KMS-11 (cell line): ENCODE measurements around the gene EPHB6.

Source experiments
- H2AFZ ChIP-seq: fragments of 200-600 bp; sonication (generic); 2 replicates; pipeline ENCODE4 v1.6.1; 2016; ENCODE audit warnings: antibody characterized with exemption, mixed run types, low read depth
- H3K27ac ChIP-seq: fragments of 200-600 bp; sonication (generic); 2 replicates; pipeline ENCODE4 v1.6.1; 2016; ENCODE audit warnings: mild to moderate bottlenecking, mixed run types
- H3K27me3 ChIP-seq: fragments of 200-600 bp; sonication (generic); 2 replicates; pipeline ENCODE4 v1.6.1; 2017; ENCODE audit warnings: mild to moderate bottlenecking, low read depth, mixed run types, moderate library complexity; ENCODE audit not compliant: insufficient read depth
- H3K36me3 ChIP-seq: fragments of 200-600 bp; sonication (generic); 2 replicates; pipeline ENCODE4 v1.6.1; 2017; ENCODE audit warnings: mild to moderate bottlenecking, mixed run types; ENCODE audit not compliant: insufficient read depth
- H3K4me1 ChIP-seq: fragments of 200-600 bp; sonication (generic); 2 replicates; pipeline ENCODE4 v1.6.1; 2016; ENCODE audit warnings: mild to moderate bottlenecking, low read depth, mixed run types; ENCODE audit not compliant: poor library complexity, severe bottlenecking
- H3K4me2 ChIP-seq: fragments of 200-600 bp; sonication (generic); 2 replicates; pipeline ENCODE4 v1.7.0; 2016; ENCODE audit warnings: mild to moderate bottlenecking, mixed run types
- H3K4me3 ChIP-seq: fragments of 200-600 bp; sonication (generic); IDR thresholded peaks from 2 replicates; pipeline ENCODE4 v1.6.1; 2017; ENCODE audit warnings: low read depth, low read length, mixed read lengths; ENCODE audit not compliant: insufficient read depth
- H3K79me2 ChIP-seq: fragments of 200-600 bp; sonication (generic); 2 replicates; pipeline ENCODE4 v1.6.1; 2016; ENCODE audit warnings: low read depth, mixed run types; ENCODE audit not compliant: insufficient read depth
- H3K9ac ChIP-seq: fragments of 200-600 bp; sonication (generic); 2 replicates; pipeline ENCODE4 v1.6.1; 2016; ENCODE audit warnings: mild to moderate bottlenecking, mixed run types
- H4K20me1 ChIP-seq: fragments of 200-600 bp; sonication (generic); 2 replicates; pipeline ENCODE4 v1.6.1; 2016; ENCODE audit warnings: mild to moderate bottlenecking, mixed run types; ENCODE audit not compliant: insufficient read depth
- TF ChIP-seq, protein P1 (sequence below): fragments of 200-600 bp; sonication (generic); conservative IDR thresholded peaks from 2 replicates; pipeline ENCODE4 v1.6.1; 2017; ENCODE audit warnings: low read depth, mild to moderate bottlenecking, antibody characterized with exemption, low read length, moderate library complexity, mixed read lengths

The EPHB6 gene

GRCh38 chr7:142881586-142882337 is 26.9 kb downstream of the EPHB6 start:
- no peak overlapping the region for H3K4me3 ChIP-seq
- no peak overlapping the region for H3K27ac ChIP-seq
- no peak overlapping the region for H3K9ac ChIP-seq
- no peak overlapping the region for H2AFZ ChIP-seq
- no peaks in the 10 kb centered on the region for H3K27me3 ChIP-seq
- H3K4me2 ChIP-seq = no peak overlapping the region
- H3K36me3 ChIP-seq = no peaks in the 10 kb centered on the region
- no peaks in the 10 kb centered on the region for H4K20me1 ChIP-seq
- H3K4me1 ChIP-seq = no peaks in the 10 kb centered on the region
- H3K79me2 ChIP-seq = no peaks in the 10 kb centered on the region
- TF ChIP-seq, protein P1, sequence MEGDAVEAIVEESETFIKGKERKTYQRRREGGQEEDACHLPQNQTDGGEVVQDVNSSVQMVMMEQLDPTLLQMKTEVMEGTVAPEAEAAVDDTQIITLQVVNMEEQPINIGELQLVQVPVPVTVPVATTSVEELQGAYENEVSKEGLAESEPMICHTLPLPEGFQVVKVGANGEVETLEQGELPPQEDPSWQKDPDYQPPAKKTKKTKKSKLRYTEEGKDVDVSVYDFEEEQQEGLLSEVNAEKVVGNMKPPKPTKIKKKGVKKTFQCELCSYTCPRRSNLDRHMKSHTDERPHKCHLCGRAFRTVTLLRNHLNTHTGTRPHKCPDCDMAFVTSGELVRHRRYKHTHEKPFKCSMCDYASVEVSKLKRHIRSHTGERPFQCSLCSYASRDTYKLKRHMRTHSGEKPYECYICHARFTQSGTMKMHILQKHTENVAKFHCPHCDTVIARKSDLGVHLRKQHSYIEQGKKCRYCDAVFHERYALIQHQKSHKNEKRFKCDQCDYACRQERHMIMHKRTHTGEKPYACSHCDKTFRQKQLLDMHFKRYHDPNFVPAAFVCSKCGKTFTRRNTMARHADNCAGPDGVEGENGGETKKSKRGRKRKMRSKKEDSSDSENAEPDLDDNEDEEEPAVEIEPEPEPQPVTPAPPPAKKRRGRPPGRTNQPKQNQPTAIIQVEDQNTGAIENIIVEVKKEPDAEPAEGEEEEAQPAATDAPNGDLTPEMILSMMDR = no peak

- Histone ChIP-seq H4K20me1 (no peaks in the 10 kb centered on the region), H3K4me1 (no peaks in the 10 kb centered on the region), H3K9ac (no peak overlapping the region), H3K79me2 (no peaks in the 10 kb centered on the region), H2AFZ (no peak overlapping the region), H3K36me3 (no peaks in the 10 kb centered on the region), H3K4me3 (no peak overlapping the region), H3K27me3 (no peaks in the 10 kb centered on the region), H3K27ac (no peak overlapping the region), H3K4me2 (no peak overlapping the region)
- TF ChIP-seq, protein P1 = no peak
These were observed 27.4 kb downstream of the EPHB6 start for GRCh38 chr7:142882338-142882678.

DNA sequence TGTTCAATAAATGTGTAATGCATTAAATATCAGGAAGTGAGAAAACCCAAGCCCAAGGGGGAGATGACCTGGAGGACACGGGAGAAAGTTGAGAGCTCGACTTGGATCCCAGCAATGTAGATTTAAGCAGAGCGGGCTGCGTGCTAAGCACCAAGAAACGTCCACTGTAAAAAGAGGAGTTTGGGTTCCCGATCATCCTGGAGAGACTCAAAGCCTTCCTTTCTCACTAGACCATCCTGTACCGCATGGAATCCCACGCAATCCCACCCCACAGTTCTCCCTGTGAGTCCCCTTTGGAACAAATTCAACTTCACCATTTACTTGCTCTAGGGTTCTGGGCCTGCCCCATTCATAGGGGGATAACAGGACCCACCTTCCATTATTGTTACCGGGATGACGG is 28.3 kb downstream of the EPHB6 start:
- Histone ChIP-seq H3K9ac (no peak overlapping the region), H2AFZ (no peak overlapping the region), H3K4me3 (no peak overlapping the region), H4K20me1 (no peaks in the 10 kb centered on the region), H3K27me3 (no peaks in the 10 kb centered on the region), H3K4me1 (no peaks in the 10 kb centered on the region), H3K36me3 (no peaks in the 10 kb centered on the region), H3K4me2 (no peak overlapping the region), H3K79me2 (no peaks in the 10 kb centered on the region), H3K27ac (no peak overlapping the region)
- TF ChIP-seq, protein P1 = no peak

DNA sequence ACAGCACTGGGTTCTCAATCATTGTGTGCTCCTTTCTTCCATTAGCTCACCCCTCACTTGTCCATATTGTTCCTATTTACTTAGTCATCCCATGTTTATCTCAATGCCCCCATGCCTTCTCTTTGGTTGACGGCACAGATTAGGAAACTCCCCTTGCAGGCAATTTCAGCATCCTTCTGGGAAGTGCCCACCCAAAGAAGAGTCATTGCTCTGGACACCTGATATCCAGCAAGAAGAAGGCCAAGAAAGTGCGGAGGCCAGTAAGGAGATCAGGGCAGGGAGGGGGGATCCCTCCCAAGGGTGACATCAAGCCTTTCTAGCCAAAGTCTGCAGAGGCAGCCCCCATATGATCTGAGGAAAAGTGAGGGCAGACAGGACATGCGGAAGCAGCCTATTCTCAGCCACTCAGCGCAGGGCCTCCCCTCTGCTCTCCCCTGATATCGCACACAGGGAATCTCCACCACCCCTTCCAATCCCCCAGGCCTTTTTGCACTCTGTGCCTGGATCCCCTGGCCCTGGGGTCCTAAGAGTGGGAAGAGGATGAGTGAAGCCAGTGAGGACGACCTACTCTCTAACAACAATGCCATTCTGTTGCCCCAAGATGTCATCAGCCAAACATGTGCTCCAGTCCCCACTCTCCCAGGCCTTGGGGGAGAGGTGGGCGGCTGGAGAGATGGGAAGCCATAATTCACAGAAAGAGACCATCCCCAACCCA is 28.9 kb downstream of the EPHB6 start:
- Histone ChIP-seq H3K4me1 (no peaks in the 10 kb centered on the region), H3K4me2 (no peak overlapping the region), H3K27me3 (no peaks in the 10 kb centered on the region), H3K27ac (no peak overlapping the region), H4K20me1 (no peaks in the 10 kb centered on the region), H3K4me3 (no peak overlapping the region), H3K9ac (no peak overlapping the region), H3K79me2 (no peaks in the 10 kb centered on the region), H3K36me3 (no peaks in the 10 kb centered on the region), H2AFZ (no peak overlapping the region)
- TF ChIP-seq, protein P1 = no peak
